ENCODE results near the gene CXCL16. TPM values are rescaled to one million over a fixed set of nuclear protein-coding genes. Genes with fewer than 3 reads are reported as not detected.

CXCL16 gene
- total and polyA plus RNA-seq, 2 of the 13 experiments (the other 11 are each of a cell fraction or from before 2014, with no cell fraction given): 9.4 to 101 TPM

DNA sequence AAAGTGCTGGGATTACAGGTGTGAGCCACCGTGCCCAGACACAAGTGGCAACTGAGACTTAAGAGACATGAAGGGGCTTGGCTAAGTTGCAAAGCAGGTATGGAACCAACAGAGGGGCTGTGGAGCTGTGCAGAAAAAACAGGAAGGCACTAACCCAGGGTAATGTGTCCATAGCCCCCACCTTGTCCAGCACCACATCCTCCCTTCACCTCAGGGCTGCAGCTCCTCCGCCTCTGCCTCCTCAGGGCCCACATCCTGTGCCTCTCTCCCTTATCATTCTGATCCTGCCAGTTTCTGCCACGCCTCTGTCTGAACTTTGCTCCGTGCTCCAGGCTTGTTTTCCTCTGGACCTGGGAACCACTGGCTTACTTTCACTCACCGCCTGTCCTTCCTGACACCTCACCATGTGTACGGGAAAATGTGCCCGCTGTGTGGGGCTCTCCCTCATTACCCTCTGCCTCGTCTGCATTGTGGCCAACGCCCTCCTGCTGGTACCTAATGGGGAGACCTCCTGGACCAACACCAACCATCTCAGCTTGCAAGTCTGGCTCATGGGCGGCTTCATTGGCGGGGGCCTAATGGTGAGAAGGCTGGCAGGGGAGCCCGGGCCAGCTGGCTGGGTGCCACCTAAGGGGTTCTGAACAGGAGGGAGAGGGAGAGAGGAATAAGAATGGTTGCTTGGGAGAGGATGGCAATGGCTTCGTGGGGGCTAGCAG, 31.9 kb upstream of the CXCL16 start, which contains the start of gene TM4SF5 (continued):
- peak; percentile 82; the same call in 1 of the 2 replicates for TF ChIP-seq TOPORS (CRISPR knock-in tag; IDR thresholded peaks at IDR 0.05)
- 0 out of 2 replicates have a peak, but pooled peaks have one; percentile 27 for TF ChIP-seq ZFP82 (CRISPR knock-in tag; IDR thresholded peaks at IDR 0.05; ENCODE audit: borderline replicate concordance)
- no peak for TF ChIP-seq NR2F1 (CRISPR knock-in tag; IDR thresholded peaks at IDR 0.05)
- peak; percentile 90 for TF ChIP-seq SMYD3 (CRISPR knock-in tag; IDR thresholded peaks at IDR 0.05)
- no peak for TF ChIP-seq ETV6 (CRISPR knock-in tag; conservative IDR thresholded peaks at IDR 0.05)
- TF ChIP-seq ZNF724P (CRISPR knock-in tag; IDR thresholded peaks at IDR 0.05; ENCODE audit: borderline replicate concordance): no peak
- no peak for TF ChIP-seq GMEB2 (CRISPR knock-in tag; IDR thresholded peaks at IDR 0.05; ENCODE audit: low read depth)
- TF ChIP-seq, protein P1, sequence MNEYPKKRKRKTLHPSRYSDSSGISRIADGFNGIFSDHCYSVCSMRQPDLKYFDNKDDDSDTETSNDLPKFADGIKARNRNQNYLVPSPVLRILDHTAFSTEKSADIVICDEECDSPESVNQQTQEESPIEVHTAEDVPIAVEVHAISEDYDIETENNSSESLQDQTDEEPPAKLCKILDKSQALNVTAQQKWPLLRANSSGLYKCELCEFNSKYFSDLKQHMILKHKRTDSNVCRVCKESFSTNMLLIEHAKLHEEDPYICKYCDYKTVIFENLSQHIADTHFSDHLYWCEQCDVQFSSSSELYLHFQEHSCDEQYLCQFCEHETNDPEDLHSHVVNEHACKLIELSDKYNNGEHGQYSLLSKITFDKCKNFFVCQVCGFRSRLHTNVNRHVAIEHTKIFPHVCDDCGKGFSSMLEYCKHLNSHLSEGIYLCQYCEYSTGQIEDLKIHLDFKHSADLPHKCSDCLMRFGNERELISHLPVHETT (CRISPR knock-in tag; conservative IDR thresholded peaks at IDR 0.05): 0 out of 2 replicates have a peak, but pooled peaks have one; percentile 19
- TF ChIP-seq DNMT1 (CRISPR knock-in tag; IDR thresholded peaks at IDR 0.05): no peak
- TF ChIP-seq HES4 (CRISPR knock-in tag; IDR thresholded peaks at IDR 0.05; ENCODE audit: borderline replicate concordance): peak; percentile 68; the same call in 1 of the 2 replicates
- TF ChIP-seq KLF6 (CRISPR knock-in tag; IDR thresholded peaks at IDR 0.05): peak; percentile 40; the same call in 1 of the 2 replicates
- TF ChIP-seq CCDC6 (CRISPR knock-in tag; IDR thresholded peaks at IDR 0.05): no peak
- TF ChIP-seq ELF3 (CRISPR knock-in tag; IDR thresholded peaks at IDR 0.05): peak; percentile 88
- peak; percentile 53 for TF ChIP-seq NR2F6 (IDR thresholded peaks at IDR 0.05)
- TF ChIP-seq NR2F6 (CRISPR knock-in tag; IDR thresholded peaks at IDR 0.05): peak; percentile 84
- TF ChIP-seq KDM5B (CRISPR knock-in tag; IDR thresholded peaks at IDR 0.05; ENCODE audit: borderline replicate concordance): peak; percentile 71; the same call in 1 of the 2 replicates
- TF ChIP-seq, protein P2, sequence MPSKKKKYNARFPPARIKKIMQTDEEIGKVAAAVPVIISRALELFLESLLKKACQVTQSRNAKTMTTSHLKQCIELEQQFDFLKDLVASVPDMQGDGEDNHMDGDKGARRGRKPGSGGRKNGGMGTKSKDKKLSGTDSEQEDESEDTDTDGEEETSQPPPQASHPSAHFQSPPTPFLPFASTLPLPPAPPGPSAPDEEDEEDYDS (CRISPR knock-in tag; IDR thresholded peaks at IDR 0.05): peak; percentile 92
- peak; percentile 68 for TF ChIP-seq YY1 (IDR thresholded peaks at IDR 0.05; ENCODE audit: insufficient read depth, insufficient replicate concordance, low read depth, low read length)
- TF ChIP-seq, protein P3, sequence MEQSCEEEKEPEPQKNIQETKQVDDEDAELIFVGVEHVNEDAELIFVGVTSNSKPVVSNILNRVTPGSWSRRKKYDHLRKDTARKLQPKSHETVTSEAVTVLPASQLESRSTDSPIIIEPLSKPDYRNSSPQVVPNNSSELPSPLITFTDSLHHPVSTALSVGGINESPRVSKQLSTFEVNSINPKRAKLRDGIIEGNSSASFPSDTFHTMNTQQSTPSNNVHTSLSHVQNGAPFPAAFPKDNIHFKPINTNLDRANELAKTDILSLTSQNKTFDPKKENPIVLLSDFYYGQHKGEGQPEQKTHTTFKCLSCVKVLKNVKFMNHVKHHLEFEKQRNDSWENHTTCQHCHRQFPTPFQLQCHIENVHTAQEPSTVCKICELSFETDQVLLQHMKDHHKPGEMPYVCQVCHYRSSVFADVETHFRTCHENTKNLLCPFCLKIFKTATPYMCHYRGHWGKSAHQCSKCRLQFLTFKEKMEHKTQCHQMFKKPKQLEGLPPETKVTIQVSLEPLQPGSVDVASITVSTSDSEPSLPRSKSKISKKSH (CRISPR knock-in tag; IDR thresholded peaks at IDR 0.05; ENCODE audit: borderline replicate concordance): no peak; the same call in 1 of the 2 replicates
- TF ChIP-seq POLR2AphosphoS5 (IDR thresholded peaks at IDR 0.05; ENCODE audit: low read depth, low read length): peak; percentile 97
- TF ChIP-seq ATRX (CRISPR knock-in tag; IDR thresholded peaks at IDR 0.05; ENCODE audit: borderline replicate concordance): no peak
- no peak for TF ChIP-seq ZNF530 (CRISPR knock-in tag; IDR thresholded peaks at IDR 0.05; ENCODE audit: low read depth)
- no peak; the same call in none of the 2 replicates for TF ChIP-seq NKX3-1 (CRISPR knock-in tag; IDR thresholded peaks at IDR 0.05)
- no peak for TF ChIP-seq DNMT3B (CRISPR knock-in tag; conservative IDR thresholded peaks at IDR 0.05)
- TF ChIP-seq ELF4 (CRISPR knock-in tag; IDR thresholded peaks at IDR 0.05; ENCODE audit: borderline replicate concordance): no peak

Data from HepG2 (cell line).